Measurements from ENCODE around the gene MECR.

MECR gene

DNA sequence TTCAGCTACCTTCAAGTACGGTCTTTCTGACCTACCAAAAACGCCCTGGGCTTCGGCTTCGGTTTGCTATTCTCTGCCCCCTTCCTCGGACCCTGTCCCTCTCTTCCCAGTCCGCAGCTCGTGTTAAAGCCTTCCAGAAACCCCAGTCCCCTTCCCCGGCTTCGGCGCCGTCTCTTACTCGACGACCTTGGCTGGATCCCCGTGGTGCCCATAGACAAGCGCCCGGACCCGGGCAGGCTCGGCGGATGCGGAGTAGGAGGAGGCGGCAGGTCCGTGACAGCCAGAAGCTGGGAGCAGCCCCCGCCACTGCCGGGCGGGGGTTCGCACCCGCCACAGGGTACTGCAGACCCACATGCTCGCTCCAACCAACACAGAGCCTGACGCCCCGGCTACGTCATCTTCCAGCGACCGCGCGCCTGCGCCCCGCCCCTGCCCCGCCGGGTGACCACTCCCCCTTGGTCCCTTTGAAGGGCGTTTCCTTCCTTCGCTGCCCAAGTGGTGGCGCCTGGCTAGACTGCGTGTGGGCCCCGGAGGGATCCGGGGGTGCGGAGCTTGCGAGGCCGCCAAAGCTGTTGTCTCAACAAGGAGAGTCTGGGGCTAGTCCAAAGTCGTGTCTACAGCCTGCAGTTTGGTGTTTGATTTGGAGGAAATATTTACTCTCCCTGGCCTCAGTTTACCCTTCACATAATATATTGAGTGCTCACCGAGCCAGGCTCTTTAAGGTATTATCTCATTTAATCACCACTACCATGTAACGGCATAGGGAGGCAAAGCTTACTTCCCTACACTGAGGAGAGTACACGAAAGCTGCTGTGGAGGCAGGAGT is at the start of gene MECR:
MECR (minus strand) TSS at position 382 of the 826 bp plus-strand sequence; CDS start at position 354, 28 bp downstream.
- peak; percentile 91 to 94 (median 93) for DNase-seq (ENCODE audit: low read depth in 4 of 4, low spot score in 1 of 4)

- DNase-seq (ENCODE audit: low read depth in 4 of 4, low spot score in 1 of 4) = no peak
These were observed 49.2 kb upstream of the MECR start for GRCh38 chr1:29279951-29280391.

DNA sequence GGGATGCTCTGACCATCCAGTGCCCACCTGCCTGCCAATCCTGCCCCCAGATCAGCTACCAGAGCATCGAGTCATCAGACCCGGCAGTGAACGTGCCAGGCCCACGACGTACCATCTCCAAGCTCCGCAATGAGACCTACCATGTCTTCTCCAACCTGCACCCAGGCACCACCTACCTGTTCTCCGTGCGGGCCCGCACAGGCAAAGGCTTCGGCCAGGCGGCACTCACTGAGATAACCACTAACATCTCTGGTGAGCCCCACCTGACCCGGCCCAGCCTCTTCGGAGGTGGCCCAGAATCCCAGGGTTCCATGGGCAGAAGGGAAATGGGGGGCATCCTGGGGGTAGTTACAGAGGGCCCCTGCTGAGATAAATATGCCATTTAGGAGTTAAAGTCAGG is 48.7 kb upstream of the MECR start:
- DNase-seq (ENCODE audit: low read depth in 4 of 4, low spot score in 1 of 4) = no peak

DNA sequence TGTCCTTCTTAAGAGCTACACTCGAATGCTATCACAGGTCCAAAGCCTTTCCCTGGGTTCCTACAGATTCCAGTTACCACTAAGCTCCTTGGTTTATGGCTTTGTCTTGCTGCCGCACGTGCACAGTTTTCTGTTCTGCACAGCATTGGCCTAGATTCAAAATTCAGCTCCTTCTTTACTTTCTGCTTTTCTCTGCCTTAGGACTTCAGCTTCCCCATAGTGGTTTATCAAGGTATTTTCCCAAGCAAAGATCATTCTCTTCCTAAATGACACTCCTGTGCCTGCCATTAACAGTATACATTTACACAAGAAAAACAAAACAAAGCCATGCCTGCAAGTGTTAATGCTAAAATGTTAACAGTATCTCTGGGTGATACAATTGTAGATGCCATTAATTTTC is 47.4 kb upstream of the MECR start:
- no peak for DNase-seq (ENCODE audit: low read depth in 4 of 4, low spot score in 1 of 4)

- no peak for DNase-seq (ENCODE audit: low read depth in 4 of 4, low spot score in 1 of 4)
These were observed 44.7 kb upstream of the MECR start for GRCh38 chr1:29275435-29275834.

DNA sequence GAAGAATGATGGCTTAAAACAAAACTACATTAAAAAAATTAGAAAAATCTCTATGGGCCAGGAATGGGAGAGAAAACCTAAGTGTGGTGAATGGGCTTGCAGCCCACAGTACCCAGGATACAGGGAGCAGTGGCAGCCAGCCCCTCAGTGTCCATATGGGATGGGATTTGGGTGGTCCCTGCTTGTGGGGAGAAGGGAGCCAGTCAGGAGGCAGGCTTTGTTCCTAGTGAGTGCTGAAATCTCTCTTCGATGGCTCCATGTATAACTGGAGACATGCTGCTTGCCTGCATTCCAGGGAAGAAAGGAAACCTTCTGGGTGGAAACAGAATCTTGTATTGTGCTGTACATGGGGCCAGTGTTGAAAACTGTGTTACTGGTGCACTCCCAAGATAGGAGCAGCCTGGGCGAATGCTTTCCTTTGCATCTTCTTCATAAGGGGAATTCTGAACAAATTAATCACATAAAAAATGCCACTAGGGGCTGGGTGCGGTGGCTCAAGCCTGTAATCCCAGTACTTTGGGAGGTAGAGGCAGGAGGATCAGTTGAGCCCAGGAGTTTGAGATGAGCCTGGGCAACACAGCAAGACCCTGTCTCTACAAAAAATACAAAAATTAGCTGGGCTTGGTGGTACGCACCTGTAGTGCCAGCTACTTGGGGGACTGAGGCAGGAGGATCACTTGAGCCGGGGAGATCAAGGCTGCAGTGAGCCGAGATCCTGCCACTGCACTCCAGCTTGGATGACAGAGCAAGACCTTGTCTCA is 41.6 kb upstream of the MECR start:
- no peak for DNase-seq (ENCODE audit: low read depth in 4 of 4, low spot score in 1 of 4)

GRCh38 chr1:29271724-29272123 is 41.0 kb upstream of the MECR start:
- no peak for DNase-seq (ENCODE audit: low read depth in 4 of 4, low spot score in 1 of 4)

DNA sequence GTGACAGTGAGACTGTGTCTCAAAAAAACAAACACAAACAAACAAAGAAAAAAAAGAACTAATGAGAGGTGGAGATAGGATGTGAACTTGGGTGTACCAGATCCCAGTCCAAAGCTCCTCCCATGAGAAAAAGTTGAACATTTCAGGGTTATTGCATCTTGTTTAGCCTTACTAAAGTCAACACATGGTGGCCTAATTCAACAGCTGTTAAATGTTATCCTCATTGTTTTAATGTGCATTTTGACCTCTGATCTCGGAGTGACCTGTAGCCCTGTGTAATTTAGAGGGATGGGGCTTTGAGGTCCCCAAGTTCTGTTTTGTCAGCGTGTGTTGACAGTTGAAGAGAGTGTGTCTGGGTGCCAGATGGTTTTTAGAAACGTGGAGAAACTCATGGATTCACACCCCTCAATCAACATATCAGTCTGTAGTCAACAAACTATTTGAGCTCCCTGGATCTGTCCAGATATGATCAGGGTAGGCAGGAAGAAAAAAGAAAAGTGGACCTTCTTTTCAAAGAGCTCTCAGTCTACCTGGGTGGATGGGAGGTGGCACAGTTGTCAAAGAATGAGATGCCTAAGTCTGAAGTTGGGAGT is 40.3 kb upstream of the MECR start:
- DNase-seq (ENCODE audit: low read depth in 4 of 4, low spot score in 1 of 4) = no peak

GRCh38 chr1:29269382-29269781 is 38.6 kb upstream of the MECR start:
- no peak for DNase-seq (ENCODE audit: low read depth in 4 of 4, low spot score in 1 of 4)

DNA sequence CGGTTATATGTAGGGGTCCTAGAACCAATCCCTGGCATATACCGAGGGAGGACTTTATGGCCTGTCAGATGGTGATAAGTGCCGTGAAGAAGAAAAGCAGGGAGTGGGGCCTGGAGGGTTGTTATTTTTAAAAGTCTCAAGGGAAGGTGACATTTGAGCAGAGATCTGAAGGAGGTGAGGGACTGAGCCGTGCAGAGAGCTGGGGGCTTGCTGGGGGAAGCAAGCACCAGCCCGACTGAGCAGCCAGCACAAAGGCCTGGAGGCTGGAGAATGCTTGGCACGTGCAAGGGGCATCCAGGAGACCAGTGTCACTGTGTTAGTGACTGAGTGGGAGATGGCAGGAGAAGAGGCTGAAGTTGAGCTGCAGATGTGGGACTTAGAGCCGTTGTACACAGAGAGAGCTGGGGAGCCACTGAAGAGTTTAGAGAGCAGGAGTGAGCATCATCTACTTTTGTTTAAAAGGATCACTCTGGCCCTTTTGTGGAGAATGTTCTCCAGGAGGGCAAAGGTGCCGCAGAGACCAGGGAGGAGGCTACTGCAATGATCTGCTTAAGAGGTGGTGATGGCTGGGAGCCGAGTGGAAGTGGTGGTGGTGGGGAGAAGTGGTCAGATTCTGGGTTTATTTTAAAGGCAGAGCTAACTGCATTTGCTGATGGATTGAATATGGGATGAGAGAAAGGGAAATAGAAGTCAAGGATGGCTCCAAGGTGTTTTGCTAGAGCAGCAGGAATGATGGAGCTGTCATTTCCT is 36.8 kb upstream of the MECR start:
- no peak for DNase-seq (ENCODE audit: low read depth in 4 of 4, low spot score in 1 of 4)

GRCh38 chr1:29266912-29267311 is 36.2 kb upstream of the MECR start:
- DNase-seq (ENCODE audit: low read depth in 4 of 4, low spot score in 1 of 4) = no peak

DNA sequence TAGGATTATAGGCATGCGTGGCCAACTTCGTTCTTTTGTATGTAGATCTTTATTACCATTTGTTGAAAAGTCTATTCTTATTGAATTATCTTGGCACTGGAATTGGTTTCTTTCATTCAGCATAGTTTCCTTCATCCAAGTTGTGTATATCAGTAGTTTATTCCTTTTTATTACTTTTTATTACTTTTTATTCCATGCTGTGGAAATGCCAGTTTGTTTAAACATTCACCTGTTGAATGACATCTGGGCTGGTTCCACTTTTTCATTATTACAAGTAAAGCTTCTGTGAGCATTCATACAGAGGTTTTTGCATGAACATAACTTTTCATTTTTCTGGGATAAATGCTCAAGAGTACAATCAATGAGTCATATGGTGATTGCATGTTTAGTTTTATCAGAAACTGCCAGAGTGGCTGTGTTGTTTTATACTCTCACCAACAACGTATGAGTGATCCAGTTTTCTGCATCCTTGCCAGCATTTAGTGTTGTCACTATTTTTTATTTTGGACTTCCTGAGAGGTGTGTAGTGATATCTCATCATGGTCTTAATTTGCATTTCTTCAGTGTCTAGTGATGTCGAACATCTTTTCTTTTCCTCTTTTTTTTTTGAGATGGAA is 34.1 kb upstream of the MECR start:
- DNase-seq (ENCODE audit: low read depth in 4 of 4, low spot score in 1 of 4) = no peak

GRCh38 chr1:29260531-29260930 is 29.8 kb upstream of the MECR start:
- DNase-seq (ENCODE audit: low read depth in 4 of 4, low spot score in 1 of 4) = no peak

DNA sequence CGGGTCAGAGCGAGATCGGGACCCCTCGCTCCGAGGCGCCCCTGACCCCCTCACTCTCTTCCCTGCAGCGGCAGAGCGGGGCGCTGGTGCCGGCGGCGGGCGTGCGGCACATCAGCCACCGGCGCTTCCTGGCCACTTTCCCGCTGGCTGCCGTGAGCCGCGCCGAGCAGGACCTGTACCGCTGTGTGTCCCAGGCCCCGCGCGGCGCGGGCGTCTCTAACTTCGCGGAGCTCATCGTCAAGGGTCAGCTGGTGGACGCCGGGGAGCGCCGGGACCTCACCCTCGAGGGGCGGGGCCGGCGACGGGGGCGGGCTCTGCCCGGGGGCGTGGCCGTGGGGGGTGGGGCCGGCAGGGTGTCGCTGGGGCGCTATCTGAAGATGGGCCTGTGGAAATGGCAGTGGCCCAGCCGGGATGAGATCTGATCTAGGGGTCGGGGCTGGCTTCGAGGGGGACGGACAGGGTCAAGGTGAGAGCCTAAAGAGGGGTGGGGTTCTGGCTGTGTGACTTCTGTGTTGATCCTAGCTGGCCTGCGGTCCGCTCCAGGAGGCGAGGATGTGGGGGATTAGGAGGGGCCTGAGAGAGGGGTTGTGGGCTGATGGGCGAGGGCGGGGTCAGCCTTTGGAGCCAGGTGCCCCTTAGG is 29.2 kb upstream of the MECR start:
- peak in 1 of 4 experiments; percentile 24 for DNase-seq (ENCODE audit: low read depth in 4 of 4, low spot score in 1 of 4)

DNA sequence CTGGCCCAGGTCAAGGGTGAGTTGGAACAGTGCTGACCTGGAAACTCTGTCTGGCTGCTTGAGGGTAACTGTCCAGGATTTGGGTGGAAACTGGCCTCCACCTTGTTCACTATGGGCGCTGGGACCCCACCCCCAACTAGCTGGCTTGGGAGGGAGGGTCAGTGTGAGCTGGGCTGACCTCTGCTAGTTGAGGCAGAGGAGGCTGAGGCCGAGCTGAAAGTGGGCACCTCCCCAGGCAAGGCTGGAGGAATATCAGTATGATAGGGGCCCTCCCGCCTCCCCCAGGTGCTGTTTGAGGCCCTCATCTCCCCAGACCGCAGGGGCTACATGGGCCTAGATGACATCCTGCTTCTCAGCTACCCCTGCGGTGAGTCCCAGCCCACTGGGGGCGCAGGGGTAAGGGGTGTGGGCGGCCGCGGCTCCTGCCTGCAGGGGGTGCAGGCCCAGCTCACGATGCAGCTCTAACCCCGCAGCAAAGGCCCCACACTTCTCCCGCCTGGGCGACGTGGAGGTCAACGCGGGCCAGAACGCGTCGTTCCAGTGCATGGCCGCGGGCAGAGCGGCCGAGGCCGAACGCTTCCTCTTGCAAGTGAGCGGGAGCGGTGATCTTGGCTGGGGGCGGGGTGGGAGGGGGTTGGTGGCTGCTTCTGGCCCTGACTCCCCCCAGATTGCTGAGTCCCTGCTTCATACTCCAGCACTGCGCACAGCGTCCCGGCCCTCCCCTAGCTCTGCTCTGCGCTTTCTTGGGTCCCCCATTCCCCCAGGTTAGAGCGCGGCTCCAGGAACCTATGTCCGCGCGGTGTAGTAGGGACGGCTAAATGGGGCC is 28.5 kb upstream of the MECR start:
- DNase-seq (ENCODE audit: low read depth in 4 of 4, low spot score in 1 of 4) = no peak

GRCh38 chr1:29258189-29258975 is 27.6 kb upstream of the MECR start:
- no peak for DNase-seq (ENCODE audit: low read depth in 4 of 4, low spot score in 1 of 4)

- DNase-seq (ENCODE audit: low read depth in 4 of 4, low spot score in 1 of 4) = no peak
These were observed 26.5 kb upstream of the MECR start for GRCh38 chr1:29256979-29257804.

DNA sequence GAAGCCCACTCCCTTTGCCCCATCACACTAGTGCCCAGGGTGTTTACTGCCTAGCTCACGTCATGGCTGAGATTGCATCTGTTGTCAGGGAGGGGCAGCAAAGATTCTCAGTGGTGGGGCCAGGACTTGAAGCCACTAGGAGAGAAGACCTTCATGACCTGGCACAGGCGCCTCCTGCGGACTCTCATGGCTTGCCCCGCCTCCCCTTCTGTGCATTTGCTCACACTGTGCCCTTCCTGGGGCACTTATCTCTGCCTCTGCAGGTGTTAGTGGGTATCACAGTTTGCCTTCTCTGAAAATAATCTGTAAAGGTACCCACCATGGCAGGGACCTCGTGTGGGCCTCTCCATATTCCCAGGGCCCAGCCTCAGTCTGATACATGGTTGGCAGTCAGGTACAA is 25.7 kb upstream of the MECR start:
- DNase-seq (ENCODE audit: low read depth in 4 of 4, low spot score in 1 of 4) = no peak

Data from stimulated activated CD4-positive, alpha-beta T cell treated with anti-CD3 and anti-CD28 coated beads, Interleukin-1b, Interleukin-23, amount 100 ng/mL, for 24 hours (primary cell).